G401 (cell line): ENCODE measurements around the gene PCTP. TPM values are rescaled to one million over a fixed set of nuclear protein-coding genes. Genes with fewer than 3 reads are reported as not detected.

Source experiments
- DNase-seq: peaks from one replicate; pipeline ENCODE4 v3.0.0-alpha.2; 2015; ENCODE audit warnings: low spot score
- in situ Hi-C: cut with HindIII; loops from 2 replicates; pipeline ENCODE4 v1.10.0; 2016; ENCODE audit warnings: low sequenced_read_pairs, mixed read lengths
- total RNA-seq: library from RNA; depleted of rRNA; stranded (reverse); fragments of >200 nt; shearing (Covaris generic); gene quantifications from 2 replicates; pipeline ENCODE4 v1.2.3, GENCODE V29; 2014

Gene PCTP
- total RNA-seq, 1 experiment from 2014 or later: 18.1 TPM

DNA sequence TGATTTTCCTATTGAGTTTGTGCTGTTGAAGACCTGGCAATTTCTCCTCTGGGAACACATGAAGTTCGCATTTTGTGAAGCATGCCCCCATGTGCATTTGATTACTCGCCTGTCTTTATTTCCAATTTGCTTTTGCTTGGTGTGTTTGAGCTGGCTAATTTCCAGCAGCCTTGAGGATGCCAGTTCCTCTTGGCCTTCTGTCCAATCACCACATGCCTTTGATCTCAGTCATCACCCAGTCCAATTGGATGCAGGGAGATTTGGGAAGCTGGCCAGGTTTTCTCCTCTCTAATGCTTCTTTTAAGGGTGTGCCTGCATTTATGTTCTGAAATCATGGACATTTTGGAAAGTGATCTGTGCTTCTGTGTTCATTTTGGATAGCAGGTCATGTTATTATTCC lies 24.4 kb upstream of the PCTP start:
- in situ Hi-C loops: no loop called here
- DNase-seq: no peak

DNA sequence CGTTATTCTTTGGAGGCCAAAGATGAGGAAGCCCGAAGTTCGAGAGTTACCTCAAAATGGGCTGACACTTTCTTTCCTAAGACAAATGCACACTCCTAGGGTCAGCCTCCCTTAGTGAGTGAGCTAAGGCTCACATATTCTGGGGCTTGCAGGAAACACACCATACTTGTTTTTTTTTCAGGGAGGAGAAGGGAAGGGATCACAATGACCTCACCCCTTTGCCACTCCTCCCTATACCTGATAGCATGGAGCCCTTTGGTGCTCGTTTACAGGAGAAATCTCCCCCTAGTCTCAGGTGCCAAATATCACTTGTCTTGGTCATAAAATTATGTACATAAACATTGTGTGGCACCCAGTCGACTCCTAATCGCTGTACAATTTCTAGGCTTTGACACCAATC lies 23.6 kb upstream of the PCTP start:
- no peak for DNase-seq
- in situ Hi-C loops: no loop called here

DNA sequence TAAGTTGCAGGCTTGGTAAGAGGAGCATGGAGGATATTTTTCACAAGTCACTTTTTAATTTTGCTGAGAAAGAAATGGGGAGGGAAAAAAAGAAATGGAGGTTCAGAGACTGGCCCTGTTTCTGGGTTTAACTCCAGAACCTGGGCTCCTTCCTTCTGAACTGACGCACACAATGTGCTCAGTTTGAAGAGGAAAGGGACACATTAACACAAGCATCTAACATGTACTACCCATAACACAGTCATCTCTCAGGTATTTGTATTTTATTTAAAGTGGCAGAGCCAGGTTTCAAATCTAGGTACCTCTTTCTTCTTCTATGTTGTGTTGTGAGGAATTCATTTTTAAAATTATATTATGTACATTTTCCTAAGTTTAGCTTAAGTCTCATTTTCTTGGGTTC lies 22.9 kb upstream of the PCTP start:
- no peak for DNase-seq
- in situ Hi-C loops: no loop called here

DNA sequence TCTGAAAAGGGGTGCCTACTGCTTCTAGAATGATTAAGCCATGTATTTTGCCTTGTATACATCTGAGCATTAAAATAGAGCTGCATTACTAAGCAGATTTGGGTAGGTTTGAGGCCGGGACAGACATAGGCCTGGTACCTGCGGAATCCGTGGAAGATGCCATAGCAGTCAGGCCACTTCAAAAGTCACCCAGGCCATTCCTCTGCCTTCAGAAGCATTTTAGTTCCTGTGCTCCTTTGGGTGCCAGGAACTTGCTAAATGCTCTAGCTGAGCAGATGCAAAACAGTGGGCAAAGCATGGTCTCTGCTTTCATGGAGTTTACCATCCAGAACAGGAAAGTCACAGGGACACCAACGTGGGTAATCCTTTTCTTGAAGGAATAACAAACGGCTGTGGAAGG lies 22.5 kb upstream of the PCTP start:
- DNase-seq: no peak
- in situ Hi-C loops: no loop called here

DNA sequence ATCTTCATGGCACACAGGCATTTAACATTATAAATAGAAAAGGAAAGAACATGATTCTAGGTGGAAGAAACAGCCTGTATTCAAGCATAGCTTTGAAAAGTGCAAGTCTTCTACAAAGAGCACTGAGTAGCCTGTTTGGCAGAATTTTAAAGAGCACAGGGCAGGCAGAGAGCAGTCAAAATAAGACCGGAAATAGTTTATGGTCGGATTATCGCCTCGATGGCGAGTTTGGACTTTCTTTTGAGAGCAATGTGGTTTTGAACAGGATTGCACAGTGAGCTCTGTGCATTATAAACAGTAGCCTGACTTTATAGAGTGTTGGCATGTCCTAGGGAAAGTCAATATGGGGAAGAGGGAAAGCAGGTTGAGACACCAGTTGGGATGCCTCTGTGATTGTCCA lies 22.0 kb upstream of the PCTP start:
- in situ Hi-C loops: no loop called here
- no peak for DNase-seq

DNA sequence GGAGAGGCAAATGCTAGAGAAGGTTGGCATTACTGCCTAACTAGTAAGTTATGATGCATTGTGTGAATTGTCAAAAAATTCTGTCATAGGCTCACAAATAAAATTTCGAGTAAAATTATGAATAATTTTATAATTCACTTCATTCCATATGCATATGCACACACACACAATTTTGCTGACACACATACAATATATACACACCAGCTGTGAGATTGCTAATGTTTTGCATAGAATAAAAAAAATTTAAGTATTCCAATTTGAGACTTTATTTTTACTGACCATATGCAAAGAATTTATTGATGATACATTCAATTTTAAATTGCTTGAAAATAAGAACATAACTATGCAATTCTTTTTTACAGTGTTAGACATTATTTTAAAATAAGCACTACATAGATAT lies 21.4 kb upstream of the PCTP start:
- in situ Hi-C loops: no loop called here

DNA sequence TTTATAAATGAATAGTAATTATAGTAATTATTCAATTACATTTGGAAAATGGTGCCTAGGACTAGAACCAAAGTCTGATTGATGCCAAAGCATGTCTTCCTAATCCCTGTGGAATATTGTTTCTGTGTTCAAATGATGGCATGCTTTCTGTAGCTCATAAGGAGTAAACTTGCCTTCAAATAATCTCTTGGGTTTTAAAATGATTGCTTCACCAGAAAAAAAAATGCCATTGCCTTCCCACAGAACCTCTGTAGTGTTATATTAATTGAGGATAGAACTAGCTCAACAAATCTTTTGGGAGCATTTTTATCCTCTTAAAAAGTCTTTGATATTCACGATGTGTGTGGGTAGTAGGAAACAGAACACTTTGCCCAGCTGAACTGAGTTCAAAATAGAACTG lies 20.5 kb upstream of the PCTP start:
- DNase-seq: no peak
- in situ Hi-C loops: no loop called here

More for the DNA sequence above, 21.4 kb upstream of the PCTP start:
- no peak for DNase-seq

DNA sequence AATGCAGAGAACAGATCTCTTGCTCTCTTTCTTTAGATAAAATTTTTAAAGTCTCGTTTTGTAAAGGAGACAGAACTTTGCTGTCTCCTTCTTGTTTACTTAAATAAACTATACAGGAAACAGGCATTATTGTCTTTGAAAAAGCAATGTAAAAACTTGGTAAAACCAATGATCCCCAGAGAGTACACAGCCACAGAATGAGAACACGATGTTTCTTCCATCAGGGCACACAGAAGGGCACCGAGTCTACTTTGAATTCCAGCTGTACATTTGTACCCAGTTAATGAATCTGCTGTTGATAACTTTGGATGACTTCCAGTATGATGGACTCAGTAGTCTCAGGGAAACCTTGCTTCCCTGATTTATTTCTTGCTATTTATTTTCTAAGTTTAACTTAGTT lies 20.0 kb upstream of the PCTP start:
- no peak for DNase-seq
- in situ Hi-C loops: no loop called here

DNA sequence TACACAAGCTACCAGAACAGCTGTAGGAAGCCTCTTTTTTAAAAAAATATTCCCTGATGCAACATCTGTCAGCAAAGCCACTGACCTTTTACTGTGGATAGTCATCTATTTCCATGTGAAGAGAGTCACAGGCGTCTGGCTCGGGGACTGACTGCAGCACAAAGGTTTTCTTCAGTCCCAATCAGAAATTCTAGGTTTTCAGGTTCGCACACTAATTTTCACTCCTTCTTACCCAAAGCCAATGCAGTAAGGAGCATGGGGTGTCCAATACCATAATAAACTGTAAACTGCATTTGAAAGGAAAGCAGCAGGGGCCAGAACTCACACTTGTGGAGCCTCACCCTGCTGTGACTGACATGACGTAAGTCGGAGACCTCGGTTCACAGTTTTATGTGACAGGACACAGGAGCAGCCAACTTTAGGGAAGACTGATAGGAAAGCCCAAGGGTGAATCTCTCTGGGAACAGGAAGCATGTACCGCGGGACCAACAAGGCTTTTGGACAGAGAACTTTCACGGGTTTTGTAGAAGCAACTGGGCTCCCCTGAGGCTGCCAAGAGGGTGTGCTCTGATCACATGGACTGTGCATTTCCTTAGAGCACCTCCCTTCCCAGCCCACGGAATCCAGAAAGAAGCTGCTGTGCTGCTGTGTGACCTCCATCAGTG lies 19.1 kb upstream of the PCTP start:
- in situ Hi-C loops: no loop called here
- no peak for DNase-seq

DNA sequence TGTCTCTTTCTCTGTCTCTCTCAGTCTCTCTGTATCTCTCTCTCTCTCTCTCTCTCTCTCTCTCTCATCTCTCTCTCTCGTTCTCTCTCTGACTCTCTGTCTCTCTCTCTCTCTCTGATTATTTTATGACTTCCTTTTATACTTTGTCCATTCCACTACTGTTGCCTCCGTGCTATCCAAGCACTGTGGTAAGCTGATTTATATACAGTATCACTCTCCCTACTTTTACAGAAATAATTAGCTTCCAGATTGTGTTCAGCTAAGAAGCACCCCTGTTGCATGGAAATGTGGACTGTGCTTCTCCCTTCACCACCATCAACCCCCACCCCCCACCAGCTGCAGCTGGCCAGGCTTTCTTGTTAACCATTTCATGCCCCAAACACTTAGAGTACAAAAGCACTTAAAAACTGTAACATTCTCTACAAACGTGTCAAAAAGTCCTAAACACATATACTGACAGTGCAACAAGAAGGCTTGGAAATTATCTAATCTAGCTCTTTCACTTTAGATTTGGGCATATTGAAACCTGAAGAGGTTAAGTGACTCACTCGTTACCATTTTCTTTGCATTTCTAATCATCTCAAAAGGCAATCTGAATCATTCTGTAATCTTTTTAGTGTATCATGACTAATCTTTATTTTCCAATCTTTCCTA lies 16.6 kb upstream of the PCTP start:
- DNase-seq: no peak
- in situ Hi-C loops: no loop called here

DNA sequence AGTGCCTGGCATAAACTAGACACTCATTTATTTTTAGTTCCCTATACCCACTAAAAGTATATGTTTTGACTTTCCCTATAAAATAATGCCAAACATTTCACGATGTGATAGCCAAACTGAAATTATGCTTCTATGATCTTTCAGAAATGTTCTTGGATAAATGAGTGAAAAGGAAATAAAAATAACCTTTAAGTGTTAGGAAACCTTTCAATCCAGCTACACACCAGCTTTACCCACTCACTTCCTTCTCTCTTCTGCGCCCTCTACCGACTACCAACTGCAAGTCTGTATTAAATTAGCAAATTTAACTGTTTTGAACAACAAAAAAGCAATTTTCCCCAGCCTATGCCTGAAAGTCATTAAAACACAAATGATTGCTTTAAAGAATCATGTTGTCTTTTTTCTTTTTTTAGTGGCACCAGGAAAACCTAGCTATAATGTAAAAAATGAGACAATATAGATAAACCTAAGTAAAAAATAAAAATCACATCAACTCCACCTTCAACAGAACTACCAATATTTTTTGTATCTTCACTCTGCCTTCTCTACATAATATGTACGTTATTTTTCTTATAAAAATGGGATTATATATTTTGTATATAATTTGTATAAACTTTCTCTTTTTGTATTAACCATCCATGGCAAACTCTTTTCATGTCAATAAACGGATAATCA lies 15.0 kb upstream of the PCTP start:
- in situ Hi-C loops: no loop called here
- DNase-seq: no peak

DNA sequence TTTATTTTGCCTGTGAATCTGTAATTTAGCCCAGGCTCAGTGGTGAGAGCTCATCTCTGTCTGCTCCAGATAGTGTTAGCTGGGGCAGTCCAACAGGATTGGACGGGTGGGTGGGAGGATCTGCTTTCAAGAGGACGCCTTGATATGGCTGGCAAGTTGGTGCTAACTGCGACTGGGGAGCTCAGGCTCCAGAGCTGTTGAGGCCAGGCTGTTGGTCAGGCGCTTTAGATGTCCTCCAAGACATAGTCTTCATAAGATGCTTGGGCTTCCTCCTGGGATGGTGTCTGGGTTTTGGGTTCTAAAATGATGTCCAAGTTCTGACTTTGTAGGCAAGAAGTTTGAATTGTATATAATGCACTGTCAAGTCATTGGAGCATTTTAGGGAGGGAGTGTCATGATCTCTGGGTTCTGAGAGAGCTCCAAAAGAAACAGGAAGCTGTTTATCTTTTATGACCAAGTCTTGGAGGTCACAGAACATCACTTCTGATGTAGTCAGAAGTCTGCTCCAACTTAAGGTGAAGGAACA lies 12.8 kb upstream of the PCTP start:
- in situ Hi-C loops: no loop called here

DNA sequence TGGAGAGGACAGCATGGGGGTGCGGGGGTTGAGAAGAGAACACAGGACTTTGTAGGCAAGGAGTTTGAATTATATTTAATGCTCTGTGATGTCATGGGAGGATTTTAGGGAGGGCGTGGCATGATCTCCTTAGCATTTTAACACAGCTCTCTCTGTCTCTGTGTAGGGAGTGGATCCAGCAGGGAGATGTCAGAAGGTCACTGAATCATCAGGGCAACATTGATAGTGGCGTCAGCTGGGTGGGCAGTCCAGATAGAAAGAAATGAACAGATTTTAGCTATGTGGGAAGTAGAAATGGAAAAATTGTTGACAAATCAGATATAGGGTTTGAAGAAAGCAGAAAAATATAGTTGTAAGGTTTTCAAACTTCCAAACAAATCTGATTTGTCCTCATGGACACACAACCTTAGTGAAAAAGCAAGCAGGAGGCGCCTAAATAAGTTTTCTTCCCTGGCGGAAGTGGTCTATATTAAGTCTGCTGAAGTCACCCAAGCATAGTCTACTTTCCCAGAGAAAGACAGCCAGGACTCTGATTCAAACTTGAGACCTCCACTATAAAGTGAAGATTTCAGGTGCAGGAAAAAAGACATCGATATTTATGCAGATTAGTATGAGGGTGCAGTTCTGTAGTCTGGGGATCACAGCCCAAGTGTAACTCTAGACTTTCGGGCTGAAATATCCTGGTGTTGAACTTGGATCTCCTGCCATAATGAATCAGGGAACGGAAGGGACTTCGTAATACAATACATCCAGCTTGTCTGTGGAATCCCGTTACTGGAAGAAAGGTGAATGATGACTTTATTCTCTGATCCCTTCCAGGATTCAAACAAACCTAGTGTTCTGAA lies 10.1 kb upstream of the PCTP start:
- DNase-seq: no peak

More for the DNA sequence above, 12.8 kb upstream of the PCTP start:
- DNase-seq: no peak

DNA sequence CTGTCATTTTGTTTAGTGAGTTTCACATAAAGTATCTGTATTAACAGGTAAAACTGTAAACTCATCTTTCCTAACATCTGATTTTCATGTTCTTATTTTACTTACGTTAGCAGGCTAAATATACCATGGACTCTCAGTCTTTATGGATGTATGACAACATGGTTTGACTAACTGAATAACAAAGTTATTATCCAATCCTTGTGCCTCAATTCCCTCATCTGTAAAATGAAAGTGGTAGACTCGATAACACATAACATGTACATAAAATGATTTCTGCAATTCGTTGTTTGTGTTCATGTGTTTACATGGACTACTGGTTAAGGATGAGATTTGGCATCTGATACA lies 9.5 kb upstream of the PCTP start:
- no peak for DNase-seq
- in situ Hi-C loops: no loop called here

More for the DNA sequence above, 10.1 kb upstream of the PCTP start:
- in situ Hi-C loops: no loop called here

DNA sequence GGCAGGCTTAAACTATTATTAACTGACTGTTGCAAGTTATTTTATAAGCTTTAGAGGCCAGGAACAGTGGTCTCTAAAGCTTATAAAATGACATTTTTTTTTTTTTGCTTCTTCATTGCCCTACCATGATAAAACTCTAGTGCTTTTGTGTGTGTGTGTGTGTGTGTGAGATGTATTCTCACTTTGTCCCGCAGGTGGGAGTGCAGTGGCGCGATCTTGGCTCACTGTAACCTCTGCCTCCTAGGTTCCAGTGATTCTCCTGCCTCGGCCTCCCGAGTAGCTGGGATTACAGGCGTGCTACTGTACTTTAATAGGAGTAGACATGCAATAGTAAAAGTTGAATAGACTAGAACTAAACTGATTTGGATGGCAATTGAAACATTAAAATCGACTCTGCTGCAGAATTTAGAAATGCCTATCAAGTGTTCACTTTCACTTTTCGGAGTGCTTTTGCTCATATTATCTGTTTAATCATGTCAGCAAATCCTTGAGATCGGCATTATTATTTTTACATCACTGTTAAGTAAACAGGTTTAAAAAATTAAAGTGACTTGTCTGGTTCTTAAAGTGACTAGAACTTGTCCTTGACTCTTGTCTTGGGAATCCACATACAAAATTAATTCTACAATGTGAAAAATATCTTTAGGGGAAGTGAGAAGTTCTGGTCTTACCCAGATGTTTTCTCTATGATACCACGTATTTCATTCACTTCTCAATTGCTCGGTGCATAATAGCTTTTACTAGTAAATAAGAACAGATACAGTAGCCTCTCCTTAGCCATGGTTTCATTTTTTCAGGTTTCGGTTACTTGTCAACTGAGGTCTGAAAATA lies 8.4 kb upstream of the PCTP start:
- in situ Hi-C loops: no loop called here
- DNase-seq: no peak

DNA sequence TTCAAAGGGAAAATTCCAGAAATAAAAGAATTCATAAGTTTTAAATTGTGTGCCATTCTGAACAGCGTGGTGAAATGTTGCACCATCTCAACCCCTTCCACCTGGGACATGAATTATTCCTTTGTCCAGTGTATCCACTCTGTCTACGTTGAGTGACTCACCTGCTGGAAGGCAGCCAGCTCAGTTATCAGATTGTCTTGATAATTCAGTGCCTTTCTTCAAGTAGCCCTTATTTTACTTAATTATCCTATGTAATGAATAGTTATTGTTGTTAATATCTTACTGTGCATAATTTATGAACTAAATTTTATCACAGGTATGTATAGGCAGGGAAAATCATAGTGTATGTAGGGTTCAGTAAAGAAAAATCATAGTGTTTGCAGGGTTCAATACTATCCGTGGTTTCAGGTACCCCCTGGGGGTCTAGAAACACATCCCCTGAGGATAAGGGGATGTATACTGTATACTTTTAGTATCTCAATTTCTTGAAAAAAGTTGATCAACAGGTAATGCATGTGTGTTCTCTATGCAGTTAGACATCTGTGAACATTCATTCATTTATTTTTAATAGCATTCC lies 7.7 kb upstream of the PCTP start:
- in situ Hi-C loops: no loop called here
- DNase-seq: no peak

DNA sequence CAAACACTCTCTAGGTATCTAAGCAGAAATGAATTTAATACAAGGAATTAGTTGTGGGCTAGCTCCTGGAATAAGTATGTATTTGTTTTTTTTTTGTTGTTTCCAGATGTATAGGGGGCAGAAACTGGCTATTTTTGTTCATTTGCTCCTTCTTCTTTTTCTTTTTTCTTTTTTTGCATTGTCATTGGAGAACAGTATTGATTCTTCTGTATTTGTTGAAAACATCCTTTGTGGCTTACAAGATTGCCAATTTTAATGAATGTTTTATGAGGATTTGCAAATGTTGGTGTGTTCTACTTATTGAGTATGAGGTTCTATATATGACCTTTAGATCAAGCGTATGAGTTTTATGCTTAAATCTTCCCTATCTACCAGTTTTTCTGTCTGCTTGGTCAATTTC lies 5.6 kb upstream of the PCTP start:
- in situ Hi-C loops: no loop called here
- no peak for DNase-seq

DNA sequence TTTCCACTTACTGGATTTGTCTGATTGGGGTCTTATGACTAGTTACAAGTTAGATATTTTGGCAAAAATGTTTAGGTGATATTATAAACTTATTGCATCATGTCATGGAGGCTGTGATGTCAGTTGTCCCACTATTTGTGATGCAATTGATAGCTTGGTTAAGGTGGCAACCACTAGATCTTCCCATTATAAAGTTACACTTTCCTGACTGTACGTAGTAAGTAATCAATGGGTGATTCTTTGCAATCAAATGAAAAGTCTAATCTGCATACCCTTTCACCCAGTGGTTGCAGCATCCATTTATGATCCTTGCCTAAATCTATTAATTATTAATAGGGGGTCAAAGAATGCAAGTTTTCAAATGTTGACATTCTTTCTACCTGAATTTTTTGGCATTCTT lies 4.4 kb upstream of the PCTP start:
- no peak for DNase-seq
- in situ Hi-C loops: no loop called here

DNA sequence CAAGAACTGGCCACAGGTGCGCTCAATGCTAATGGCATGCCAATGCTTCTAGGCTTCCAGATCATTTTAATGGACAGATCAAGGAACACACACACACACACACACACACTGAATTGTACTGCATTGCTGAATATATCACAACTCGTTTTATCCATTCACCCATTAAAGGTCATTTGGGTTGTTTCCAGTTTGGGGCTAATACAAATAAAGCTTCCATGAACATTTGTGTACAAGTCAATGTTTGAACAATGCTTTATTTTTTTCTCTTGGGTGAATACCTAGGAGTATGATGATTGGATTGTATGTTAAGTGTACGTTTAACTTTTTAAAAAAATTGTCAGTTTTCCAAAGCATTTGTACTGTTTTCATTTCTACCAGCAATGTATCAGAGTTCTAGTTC lies 3.6 kb upstream of the PCTP start:
- in situ Hi-C loops: no loop called here
- DNase-seq: no peak
